Fibroblast of villous mesenchyme (primary cell): ENCODE measurements around the gene ZFR2. TPM values are rescaled to one million over a fixed set of nuclear protein-coding genes. Genes with fewer than 3 reads are reported as not detected.

ENCODE experiments used
- DNase-seq: peaks from one replicate; pipeline ENCODE4 v3.0.0-alpha.2; 2010; ENCODE audit warnings: low read depth
- H3K4me3 ChIP-seq: 2 replicates; pipeline ENCODE4 v1.5.1; 2011; ENCODE audit warnings: low read depth, mild to moderate bottlenecking, low read length
- total RNA-seq: library from RNA; depleted of rRNA; stranded (reverse); fragments of >200 nt; gene quantifications from 2 replicates; pipeline ENCODE4 v1.2.3, GENCODE V29; 2012
- TF ChIP-seq, protein P1 (sequence below): IDR thresholded peaks from 2 replicates; pipeline ENCODE4 v1.5.1; 2012; ENCODE audit warnings: low read depth, mild to moderate bottlenecking, low read length; ENCODE audit not compliant: insufficient read depth

ZFR2 gene
- total RNA-seq, 1 donor, result not detected

DNA sequence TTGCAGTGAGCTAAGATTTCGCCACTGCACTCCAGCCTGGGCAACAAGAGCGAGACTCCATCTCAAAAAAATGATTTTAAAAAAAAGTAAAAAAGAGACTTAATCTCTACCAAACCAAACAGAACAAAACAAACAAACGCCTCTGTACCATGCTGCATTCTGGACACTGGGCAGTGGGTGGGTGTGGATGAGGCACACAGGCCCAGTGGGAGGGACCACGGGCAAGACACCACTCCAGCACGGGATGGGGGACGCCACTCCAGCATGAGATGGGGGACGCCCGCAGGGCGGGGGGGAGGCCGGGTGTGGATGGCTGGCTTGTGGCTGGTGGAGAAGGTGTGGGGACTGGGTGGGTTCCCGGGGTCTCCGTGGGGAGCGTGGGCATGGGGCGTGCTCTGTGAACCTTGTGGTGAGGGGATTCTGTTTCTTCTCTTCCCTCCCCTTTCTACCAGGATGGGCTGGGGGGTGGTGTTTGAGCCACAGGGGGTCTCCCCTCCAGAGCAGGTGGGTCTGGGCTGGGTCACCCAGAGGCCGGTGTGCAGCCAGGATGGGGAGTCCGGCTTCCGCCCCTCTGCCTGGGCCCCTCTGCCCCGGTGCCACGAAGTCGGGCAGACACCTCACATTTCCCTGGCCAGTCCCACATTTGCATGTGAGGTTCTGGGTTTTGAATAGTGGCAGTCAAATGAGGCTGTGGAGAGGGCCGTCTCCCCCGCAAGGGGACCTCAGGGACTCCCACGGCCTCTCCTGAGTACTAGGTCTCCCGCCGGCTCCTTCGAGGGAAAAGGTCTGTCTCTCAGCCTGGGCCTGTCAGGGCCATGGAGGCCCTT is 58.7 kb downstream of the ZFR2 start:
- DNase-seq, result no peak
- TF ChIP-seq, protein P1, sequence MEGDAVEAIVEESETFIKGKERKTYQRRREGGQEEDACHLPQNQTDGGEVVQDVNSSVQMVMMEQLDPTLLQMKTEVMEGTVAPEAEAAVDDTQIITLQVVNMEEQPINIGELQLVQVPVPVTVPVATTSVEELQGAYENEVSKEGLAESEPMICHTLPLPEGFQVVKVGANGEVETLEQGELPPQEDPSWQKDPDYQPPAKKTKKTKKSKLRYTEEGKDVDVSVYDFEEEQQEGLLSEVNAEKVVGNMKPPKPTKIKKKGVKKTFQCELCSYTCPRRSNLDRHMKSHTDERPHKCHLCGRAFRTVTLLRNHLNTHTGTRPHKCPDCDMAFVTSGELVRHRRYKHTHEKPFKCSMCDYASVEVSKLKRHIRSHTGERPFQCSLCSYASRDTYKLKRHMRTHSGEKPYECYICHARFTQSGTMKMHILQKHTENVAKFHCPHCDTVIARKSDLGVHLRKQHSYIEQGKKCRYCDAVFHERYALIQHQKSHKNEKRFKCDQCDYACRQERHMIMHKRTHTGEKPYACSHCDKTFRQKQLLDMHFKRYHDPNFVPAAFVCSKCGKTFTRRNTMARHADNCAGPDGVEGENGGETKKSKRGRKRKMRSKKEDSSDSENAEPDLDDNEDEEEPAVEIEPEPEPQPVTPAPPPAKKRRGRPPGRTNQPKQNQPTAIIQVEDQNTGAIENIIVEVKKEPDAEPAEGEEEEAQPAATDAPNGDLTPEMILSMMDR, result no peak
- no peak overlapping the region for H3K4me3 ChIP-seq

- H3K4me3 ChIP-seq, result no peak overlapping the region
- TF ChIP-seq, protein P1, result no peak
- no peak for DNase-seq
These were observed 60.3 kb downstream of the ZFR2 start for GRCh38 chr19:3808420-3809143.

DNA sequence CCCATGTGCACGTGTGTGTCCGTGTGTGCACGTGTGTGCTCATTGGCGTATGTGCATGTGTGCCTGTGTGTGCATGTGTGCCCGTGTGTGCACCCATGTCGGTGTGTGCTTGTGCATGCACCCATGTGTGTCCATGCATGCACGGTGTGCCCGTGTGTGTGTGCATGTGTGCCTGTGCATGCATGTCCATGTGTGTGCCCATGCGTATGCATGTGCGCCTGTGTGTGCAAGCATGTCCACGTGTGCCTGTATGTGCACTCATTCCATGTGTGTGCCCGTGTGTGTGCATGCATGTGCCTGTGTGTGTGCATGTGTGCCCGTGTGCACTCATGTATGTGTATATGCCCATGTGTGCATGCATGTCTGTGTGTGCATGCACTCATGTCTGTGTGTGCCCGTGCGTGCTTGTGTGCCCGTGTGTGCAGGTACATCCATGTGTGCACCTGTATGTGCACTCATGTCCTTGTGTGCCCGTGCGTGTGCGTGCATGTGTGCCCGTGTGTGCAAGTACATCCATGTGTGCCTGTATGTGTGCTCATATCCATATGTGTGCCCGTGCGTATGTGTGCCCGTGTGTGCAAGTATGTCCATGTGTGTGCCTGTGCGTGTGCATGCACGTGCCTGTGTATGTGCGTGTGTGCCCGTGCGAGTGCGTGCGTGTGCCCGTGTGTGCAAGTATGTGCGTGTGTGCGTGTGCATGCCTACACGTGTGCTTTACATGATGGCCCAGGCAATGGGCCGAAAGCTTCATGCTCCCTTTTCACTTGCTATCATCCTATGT is 61.1 kb downstream of the ZFR2 start:
- DNase-seq, result no peak
- TF ChIP-seq, protein P1, result no peak
- no peak overlapping the region for H3K4me3 ChIP-seq

- DNase-seq, result no peak
- TF ChIP-seq, protein P1, result no peak
- no peak overlapping the region for H3K4me3 ChIP-seq
These were observed 61.7 kb downstream of the ZFR2 start for GRCh38 chr19:3807131-3807480.

- TF ChIP-seq, protein P1, result no peak
- H3K4me3 ChIP-seq, result no peak overlapping the region
- DNase-seq, result no peak
These were observed 63.0 kb downstream of the ZFR2 start for GRCh38 chr19:3805859-3806258.

GRCh38 chr19:3804429-3804828 is 64.4 kb downstream of the ZFR2 start:
- no peak overlapping the region for H3K4me3 ChIP-seq
- TF ChIP-seq, protein P1, result no peak
- no peak for DNase-seq
